Naive thymus-derived CD4-positive, alpha-beta T cell (primary cell): ENCODE data around the gene CSNK1G2. TPM values are rescaled to one million over a fixed set of nuclear protein-coding genes. Genes with fewer than 3 reads are reported as not detected.

Experiments
- ATAC-seq: fragments of 150-1000 bp; cut with Tn5 transposase; 2 replicates; pipeline ENCODE4 v1.10.0; 2021; ENCODE audit warnings: mild to moderate bottlenecking, moderate library complexity
- CTCF ChIA-PET: fragments of 350-600 bp; sonication (Branson Sonifier 250); formaldehyde crosslinking; loops from one replicate; lab custom pipeline; 2021; ENCODE audit warnings: antibody characterized with exemption; lab: Charles Lee
- POLR2A ChIA-PET: fragments of 350-600 bp; sonication (Branson Sonifier 250); formaldehyde crosslinking; loops from one replicate; lab custom pipeline; 2021; ENCODE audit warnings: antibody characterized with exemption, inconsistent platforms; lab: Charles Lee
- DNase-seq, 9 donors: peaks; one replicate each; pipeline versions ENCODE4 v3.0.0 to v3.0.0-alpha.2; 2020 to 2022; ENCODE audit warnings: mixed read lengths in 1 of 9
- H3K27ac ChIP-seq: one replicate; pipeline ENCODE4 v1.7.0; 2013; ENCODE audit warnings: mild to moderate bottlenecking, low read depth, low read length, moderate library complexity
- H3K27me3 ChIP-seq, 2 donors: one replicate each; pipeline ENCODE4 v1.7.0; 2013; ENCODE audit warnings: low read length in 2 of 2, mild to moderate bottlenecking in 2 of 2, moderate library complexity in 2 of 2; ENCODE audit not compliant: control insufficient read depth in 2 of 2, insufficient read depth in 2 of 2
- H3K36me3 ChIP-seq, 3 experiments: 1 replicate in 2 of 3; 2 replicates in 1 of 3; pipeline ENCODE4 v1.7.0; 2013; ENCODE audit warnings: low read length in 3 of 3, mild to moderate bottlenecking in 3 of 3, moderate library complexity in 1 of 3; ENCODE audit not compliant: insufficient read depth in 3 of 3, control insufficient read depth in 2 of 3
- H3K4me1 ChIP-seq, 2 donors: one replicate each; pipeline ENCODE4 v1.7.0; 2013; ENCODE audit warnings: low read length in 2 of 2, mild to moderate bottlenecking in 2 of 2, moderate library complexity in 1 of 2; ENCODE audit not compliant: control insufficient read depth in 2 of 2, insufficient read depth in 2 of 2
- H3K4me3 ChIP-seq: 2 replicates; pipeline ENCODE4 v1.7.0; 2013; ENCODE audit warnings: mild to moderate bottlenecking, low read length
- H3K9me3 ChIP-seq, 3 experiments: 1 replicate in 2 of 3; 2 replicates in 1 of 3; pipeline ENCODE4 v1.7.0; 2013; ENCODE audit warnings: low read length in 3 of 3; ENCODE audit not compliant: control insufficient read depth in 2 of 3
- H3K27ac Mint-ChIP-seq, 9 donors: one replicate each; pipeline ENCODE4 v1.8.0; 2020 to 2022; ENCODE audit warnings: mixed read lengths in 9 of 9, mild to moderate bottlenecking in 8 of 9, moderate library complexity in 5 of 9, inconsistent platforms in 2 of 9
- H3K27me3 Mint-ChIP-seq, 5 donors: one replicate each; pipeline ENCODE4 v1.8.0; 2021 to 2022; ENCODE audit warnings: mixed read lengths in 5 of 5, mild to moderate bottlenecking in 1 of 5
- H3K36me3 Mint-ChIP-seq, 5 donors: one replicate each; pipeline ENCODE4 v1.8.0; 2020 to 2022; ENCODE audit warnings: mixed read lengths in 5 of 5, mild to moderate bottlenecking in 3 of 5, inconsistent platforms in 1 of 5
- H3K4me1 Mint-ChIP-seq, 7 donors: one replicate each; pipeline ENCODE4 v1.8.0; 2020 to 2022; ENCODE audit warnings: mixed read lengths in 7 of 7, mild to moderate bottlenecking in 3 of 7, inconsistent platforms in 1 of 7
- H3K4me3 Mint-ChIP-seq, 10 donors: one replicate each; pipeline ENCODE4 v1.8.0; 2020 to 2022; ENCODE audit warnings: mild to moderate bottlenecking in 10 of 10, mixed read lengths in 10 of 10, moderate library complexity in 6 of 10, inconsistent platforms in 2 of 10
- H3K9me3 Mint-ChIP-seq, 11 donors: one replicate each; pipeline ENCODE4 v1.8.0; 2020 to 2022; ENCODE audit warnings: mixed read lengths in 11 of 11, mild to moderate bottlenecking in 4 of 11, inconsistent platforms in 1 of 11, moderate library complexity in 1 of 11
- intact Hi-C, 2 donors: fragments of 100-400 bp; cut with micrococcal nuclease; formaldehyde crosslinking; loops; one replicate each; pipeline ENCODE4 v1.15.1; 2023
- polyA plus RNA-seq, 2 donors: library from polyadenylated mRNA; unstranded; fragments of 300-500 nt; fragmentation: Illumina TruSeq; gene quantifications; one replicate each; pipeline ENCODE4 v1.2.3, GENCODE V29; 2021
- total RNA-seq, 6 experiments: library from RNA in 5 of 6; stranded (reverse) in 5 of 6; gene quantifications; 1 replicate in 5 of 6; 2 replicates in 1 of 6; pipeline ENCODE4 v1.2.3 and lab custom pipeline; 2021 to 2026

CSNK1G2 gene
- total and polyA plus RNA-seq, 7 experiments from 2014 or later: 18.1 to 145 (median 115) TPM

GRCh38 chr19:1921326-1921725 lies 19.6 kb upstream of the CSNK1G2 start:
- no peak overlapping the region for H3K4me3 Mint-ChIP-seq
- Histone ChIP-seq H3K27ac (no peak overlapping the region), H3K4me3 (no peak overlapping the region), H3K36me3 (peaks cover 0 to 50% (median 0%) of the 10 kb centered on the region in 3 experiments), H3K4me1 (no peaks in the 10 kb centered on the region), H3K9me3 (no peaks in the 10 kb centered on the region), H3K27me3 (no peaks in the 10 kb centered on the region)
- H3K27ac Mint-ChIP-seq: no peak overlapping the region
- intact Hi-C loops: no loop called here
- ATAC-seq (no peak), DNase-seq (no peak)
- CTCF ChIA-PET: no interaction called here
- POLR2A ChIA-PET: no interaction called here
- peaks cover 0 to 12% (median 0%) of the 10 kb centered on the region in 5 donors for H3K36me3 Mint-ChIP-seq
- peaks cover 0 to 11% (median 0%) of the 10 kb centered on the region in 7 donors for H3K4me1 Mint-ChIP-seq
- no peaks in the 10 kb centered on the region for H3K9me3 Mint-ChIP-seq
- no peaks in the 10 kb centered on the region for H3K27me3 Mint-ChIP-seq

GRCh38 chr19:1921825-1922224 lies 19.1 kb upstream of the CSNK1G2 start:
- Histone ChIP-seq H3K27ac (no peak overlapping the region), H3K36me3 (peaks cover 0 to 50% (median 0%) of the 10 kb centered on the region in 3 experiments), H3K4me3 (no peak overlapping the region), H3K4me1 (no peaks in the 10 kb centered on the region), H3K27me3 (no peaks in the 10 kb centered on the region), H3K9me3 (no peaks in the 10 kb centered on the region)
- intact Hi-C loops: no loop called here
- peaks cover 0 to 11% (median 0%) of the 10 kb centered on the region in 7 donors for H3K4me1 Mint-ChIP-seq
- no peaks in the 10 kb centered on the region for H3K9me3 Mint-ChIP-seq
- ATAC-seq (no peak), DNase-seq (no peak)
- H3K27ac Mint-ChIP-seq: no peak overlapping the region
- no peaks in the 10 kb centered on the region for H3K27me3 Mint-ChIP-seq
- no peak overlapping the region for H3K4me3 Mint-ChIP-seq
- ChIA-PET POLR2A (no interaction called here), CTCF (no interaction called here)
- peaks cover 0 to 12% (median 0%) of the 10 kb centered on the region in 5 donors for H3K36me3 Mint-ChIP-seq

GRCh38 chr19:1922803-1923202 lies 18.2 kb upstream of the CSNK1G2 start:
- no peak for DNase-seq
- Mint-ChIP-seq H3K4me1 (peaks cover 0 to 16% (median 4%) of the 10 kb centered on the region in 7 donors), H3K9me3 (peaks cover 0 to 3% (median 0%) of the 10 kb centered on the region in 11 donors), H3K27me3 (no peaks in the 10 kb centered on the region), H3K27ac (peak overlapping the region in 1 of 9 donors; percentile 82), H3K36me3 (peaks cover 0 to 12% (median 0%) of the 10 kb centered on the region in 5 donors), H3K4me3 (no peak overlapping the region)
- CTCF ChIA-PET: no interaction called here
- H3K27me3 ChIP-seq: no peaks in the 10 kb centered on the region
- no peaks in the 10 kb centered on the region for H3K9me3 ChIP-seq
- POLR2A ChIA-PET: no interaction called here
- H3K4me1 ChIP-seq: no peaks in the 10 kb centered on the region
- no peak overlapping the region for H3K27ac ChIP-seq
- H3K4me3 ChIP-seq: no peak overlapping the region
- H3K36me3 ChIP-seq: peaks cover 0 to 46% (median 0%) of the 10 kb centered on the region in 3 experiments
- intact Hi-C loops: loop anchor here in 1 of 2 donors (1.0 kb wide), 1 partner anchor 18 kb away; the partner anchor contains the start of genes ADAT3 and SCAMP4
- ATAC-seq: no peak

GRCh38 chr19:1923319-1923718 lies 17.7 kb upstream of the CSNK1G2 start:
- DNase-seq: peak in 3 of 9 donors; percentile 26 to 44 (median 33)
- Mint-ChIP-seq H3K27ac (peak overlapping the region in 2 of 9 donors; percentile 56 to 82), H3K9me3 (peaks cover 0 to 4% (median 0%) of the 10 kb centered on the region in 11 donors), H3K36me3 (peaks cover 0 to 9% (median 0%) of the 10 kb centered on the region in 5 donors), H3K4me3 (no peak overlapping the region), H3K27me3 (no peaks in the 10 kb centered on the region), H3K4me1 (peaks cover 0 to 20% (median 8%) of the 10 kb centered on the region in 7 donors)
- Histone ChIP-seq H3K36me3 (peaks cover 0 to 41% (median 0%) of the 10 kb centered on the region in 3 experiments), H3K4me3 (no peak overlapping the region), H3K4me1 (no peaks in the 10 kb centered on the region), H3K27ac (no peak overlapping the region), H3K27me3 (no peaks in the 10 kb centered on the region), H3K9me3 (no peaks in the 10 kb centered on the region)
- ChIA-PET POLR2A (interaction anchor here (0.6 kb wide), 1 partner anchor 133 kb away, joined by 3 read pairs; no protein-coding TSS in a partner anchor), CTCF (interaction anchor here (0.7 kb wide), 1 partner anchor 229 kb away, joined by 3 read pairs; no protein-coding TSS in a partner anchor)
- peak; percentile 54 for ATAC-seq
- intact Hi-C loops: loop anchor here in 1 of 2 donors (1.0 kb wide), 1 partner anchor 18 kb away; the partner anchor contains the start of genes ADAT3 and SCAMP4

GRCh38 chr19:1924320-1924961 lies 16.5 kb upstream of the CSNK1G2 start:
- peak overlapping the region in 1 of 10 donors; percentile 7 for H3K4me3 Mint-ChIP-seq
- Histone ChIP-seq H3K9me3 (no peaks in the 10 kb centered on the region), H3K4me3 (no peak overlapping the region), H3K4me1 (no peaks in the 10 kb centered on the region), H3K27ac (no peak overlapping the region), H3K27me3 (no peaks in the 10 kb centered on the region), H3K36me3 (peaks cover 0 to 35% (median 0%) of the 10 kb centered on the region in 3 experiments)
- peaks cover 0 to 4% (median 0%) of the 10 kb centered on the region in 11 donors for H3K9me3 Mint-ChIP-seq
- H3K4me1 Mint-ChIP-seq: peaks cover 0 to 27% (median 11%) of the 10 kb centered on the region in 7 donors
- ATAC-seq: no peak
- intact Hi-C loops: no loop called here
- H3K27ac Mint-ChIP-seq: peak overlapping the region in 1 of 9 donors; percentile 23
- H3K36me3 Mint-ChIP-seq: peaks cover 0 to 9% (median 0%) of the 10 kb centered on the region in 5 donors
- CTCF ChIA-PET: no interaction called here
- H3K27me3 Mint-ChIP-seq: no peaks in the 10 kb centered on the region
- no peak for DNase-seq
- POLR2A ChIA-PET: interaction anchor here (0.8 to 1.2 kb wide), 2 partner anchors 17 to 334 kb away, joined by 3 to 5 read pairs; no protein-coding TSS in a partner anchor

GRCh38 chr19:1925544-1925943 lies 15.4 kb upstream of the CSNK1G2 start:
- H3K27me3 ChIP-seq: no peaks in the 10 kb centered on the region
- ChIA-PET CTCF (no interaction called here), POLR2A (interaction anchor here (1.2 kb wide), 1 partner anchor 333 kb away, joined by 3 read pairs; no protein-coding TSS in a partner anchor)
- peaks cover 0 to 29% (median 0%) of the 10 kb centered on the region in 3 experiments for H3K36me3 ChIP-seq
- Mint-ChIP-seq H3K27ac (peak overlapping the region in 1 of 9 donors; percentile 41), H3K4me3 (peak overlapping the region in 1 of 10 donors; percentile 25), H3K4me1 (peaks cover 0 to 34% (median 18%) of the 10 kb centered on the region in 7 donors), H3K27me3 (no peaks in the 10 kb centered on the region), H3K36me3 (peaks cover 0 to 6% (median 0%) of the 10 kb centered on the region in 5 donors), H3K9me3 (peaks cover 0 to 4% (median 0%) of the 10 kb centered on the region in 11 donors)
- peaks cover 8 to 9% of the 10 kb centered on the region in 2 donors for H3K4me1 ChIP-seq
- ATAC-seq: no peak
- DNase-seq: no peak
- H3K4me3 ChIP-seq: no peak overlapping the region
- no peaks in the 10 kb centered on the region for H3K9me3 ChIP-seq
- intact Hi-C loops: loop anchor here in 1 of 2 donors (5.0 kb wide), 1 partner anchor 57 kb away; no protein-coding TSS in a partner anchor
- no peak overlapping the region for H3K27ac ChIP-seq
